Transverse colon (tissue), 4 donors: ENCODE data around the gene PNO1.

ENCODE experiments used
- CTCF ChIP-seq, 5 experiments: fragments of 200-600 bp in 3 of 5; fragments of 450-650 bp in 2 of 5; sonication (generic) in 3 of 5; IDR thresholded peaks; 1 replicate in 2 of 5; 2 replicates in 3 of 5; pipeline ENCODE4 v1.5.1; 2016 to 2017; ENCODE audit warnings: antibody characterized with exemption in 5 of 5, inconsistent platforms in 3 of 5, mild to moderate bottlenecking in 2 of 5, moderate library complexity in 1 of 5
- EP300 ChIP-seq: sonication (generic); formaldehyde crosslinking; IDR thresholded peaks from one replicate; pipeline ENCODE4 v1.6.1; 2017; ENCODE audit warnings: antibody characterized with exemption, low read depth
- POLR2A ChIP-seq: fragments of 450-650 bp; IDR thresholded peaks from one replicate; pipeline ENCODE4 v1.6.1; 2016; ENCODE audit warnings: antibody characterized with exemption, mild to moderate bottlenecking, moderate library complexity
- POLR2AphosphoS5 ChIP-seq, 3 donors: sonication (generic); formaldehyde crosslinking; IDR thresholded peaks; one replicate each; pipeline ENCODE4 v1.6.1; 2016; ENCODE audit warnings: antibody characterized with exemption in 3 of 3

GRCh38 chr2:68155618-68156017, 2.1 kb upstream of the PNO1 start:
- TF ChIP-seq POLR2AphosphoS5 (IDR thresholded peaks at IDR 0.05), result no peak
- no peak for TF ChIP-seq CTCF (IDR thresholded peaks at IDR 0.05)
- TF ChIP-seq EP300, result no peak
- TF ChIP-seq POLR2A, result no peak
